Osteocyte (in vitro differentiated cells): ENCODE results near the gene TSG101. TPM values are rescaled to one million over a fixed set of nuclear protein-coding genes. Genes with fewer than 3 reads are reported as not detected.

Experiments
- DNase-seq: peaks from one replicate; pipeline ENCODE4 v3.0.0; 2021; ENCODE audit warnings: mixed read lengths; ENCODE audit not compliant: unreplicated experiment; ENCODE audit errors: extremely low spot score
- H3K27ac Mint-ChIP-seq: one replicate; pipeline ENCODE4 v1.8.0; 2021; ENCODE audit warnings: mild to moderate bottlenecking, mixed read lengths; ENCODE audit not compliant: unreplicated experiment
- H3K27me3 Mint-ChIP-seq: one replicate; pipeline ENCODE4 v1.8.0; 2021; ENCODE audit warnings: mixed read lengths; ENCODE audit not compliant: unreplicated experiment
- H3K36me3 Mint-ChIP-seq: one replicate; pipeline ENCODE4 v1.8.0; 2021; ENCODE audit warnings: mixed read lengths; ENCODE audit not compliant: unreplicated experiment
- H3K4me1 Mint-ChIP-seq: one replicate; pipeline ENCODE4 v1.8.0; 2021; ENCODE audit warnings: mixed read lengths; ENCODE audit not compliant: unreplicated experiment
- H3K4me3 Mint-ChIP-seq: one replicate; pipeline ENCODE4 v1.8.0; 2021; ENCODE audit warnings: mild to moderate bottlenecking, moderate library complexity, mixed read lengths; ENCODE audit not compliant: unreplicated experiment
- H3K9me3 Mint-ChIP-seq: one replicate; pipeline ENCODE4 v1.8.0; 2021; ENCODE audit warnings: mixed read lengths; ENCODE audit not compliant: unreplicated experiment
- CTCF ChIP-seq: fragments of 200-600 bp; sonication (generic); IDR thresholded peaks from 2 replicates; pipeline ENCODE4 v1.5.0; 2021; ENCODE audit warnings: antibody characterized with exemption, mild to moderate bottlenecking, moderate library complexity
- total RNA-seq: library from RNA; stranded (reverse); gene quantifications from 2 replicates; pipeline ENCODE4 v1.2.1, GENCODE V29; 2021

The TSG101 gene
- total RNA-seq, 1 donor from 2014 or later = 81.4 TPM

GRCh38 chr11:18523084-18523483 is 3.7 kb downstream of the TSG101 start:
- no peaks in the 10 kb centered on the region for H3K9me3 Mint-ChIP-seq
- H3K4me1 Mint-ChIP-seq = peaks cover 31% of the 10 kb centered on the region
- no peak overlapping the region for H3K4me3 Mint-ChIP-seq
- no peak overlapping the region for H3K27ac Mint-ChIP-seq
- no peak for TF ChIP-seq CTCF
- no peak for DNase-seq
- H3K36me3 Mint-ChIP-seq = peaks cover 14% of the 10 kb centered on the region
- no peaks in the 10 kb centered on the region for H3K27me3 Mint-ChIP-seq

- Mint-ChIP-seq H3K36me3 (peaks cover 14% of the 10 kb centered on the region), H3K27ac (no peak overlapping the region), H3K27me3 (no peaks in the 10 kb centered on the region), H3K4me3 (no peak overlapping the region), H3K9me3 (no peaks in the 10 kb centered on the region), H3K4me1 (peaks cover 25% of the 10 kb centered on the region)
- TF ChIP-seq CTCF = no peak
- no peak for DNase-seq
Observed at GRCh38 chr11:18522388-18522787, 4.4 kb downstream of the TSG101 start.

GRCh38 chr11:18521122-18521521 is 5.6 kb downstream of the TSG101 start:
- peaks cover 17% of the 10 kb centered on the region for H3K36me3 Mint-ChIP-seq
- no peak for TF ChIP-seq CTCF
- H3K4me1 Mint-ChIP-seq = peaks cover 21% of the 10 kb centered on the region
- no peak for DNase-seq
- no peak overlapping the region for H3K27ac Mint-ChIP-seq
- no peaks in the 10 kb centered on the region for H3K9me3 Mint-ChIP-seq
- no peak overlapping the region for H3K4me3 Mint-ChIP-seq
- H3K27me3 Mint-ChIP-seq = no peaks in the 10 kb centered on the region

GRCh38 chr11:18502352-18502751 is 24.4 kb downstream of the TSG101 start:
- H3K36me3 Mint-ChIP-seq = peaks cover 69% of the 10 kb centered on the region
- no peaks in the 10 kb centered on the region for H3K4me1 Mint-ChIP-seq
- no peak overlapping the region for H3K27ac Mint-ChIP-seq
- H3K9me3 Mint-ChIP-seq = peaks cover 5% of the 10 kb centered on the region
- no peaks in the 10 kb centered on the region for H3K27me3 Mint-ChIP-seq
- no peak for DNase-seq
- no peak for TF ChIP-seq CTCF
- no peak overlapping the region for H3K4me3 Mint-ChIP-seq

GRCh38 chr11:18501629-18502028 is 25.1 kb downstream of the TSG101 start:
- no peak for DNase-seq
- H3K27me3 Mint-ChIP-seq = no peaks in the 10 kb centered on the region
- TF ChIP-seq CTCF = no peak
- peaks cover 66% of the 10 kb centered on the region for H3K36me3 Mint-ChIP-seq
- H3K4me1 Mint-ChIP-seq = no peaks in the 10 kb centered on the region
- H3K4me3 Mint-ChIP-seq = no peak overlapping the region
- no peak overlapping the region for H3K27ac Mint-ChIP-seq
- H3K9me3 Mint-ChIP-seq = peaks cover 5% of the 10 kb centered on the region
